Ascending aorta (tissue), 2 donors: ENCODE data around the gene NOTUM. TPM values are rescaled to one million over a fixed set of nuclear protein-coding genes. Genes with fewer than 3 reads are reported as not detected.

Experiments used
- DNase-seq, 2 donors: peaks; one replicate each; pipeline ENCODE4 v3.0.0-alpha.2; 2019; ENCODE audit warnings: low spot score in 2 of 2
- H3K27ac ChIP-seq, 2 donors: fragments of 200-600 bp; sonication (generic); one replicate each; pipeline ENCODE4 v1.5.1; 2016 to 2017; ENCODE audit warnings: mild to moderate bottlenecking in 1 of 2
- H3K27me3 ChIP-seq: fragments of 200-600 bp; sonication (generic); one replicate; pipeline ENCODE4 v1.5.1; 2017
- H3K36me3 ChIP-seq, 2 donors: fragments of 200-600 bp; sonication (generic); one replicate each; pipeline ENCODE4 v1.5.1; 2016
- H3K4me1 ChIP-seq, 2 donors: fragments of 200-600 bp; sonication (generic); one replicate each; pipeline ENCODE4 v1.5.1; 2016 to 2017; ENCODE audit warnings: mild to moderate bottlenecking in 1 of 2
- H3K4me3 ChIP-seq, 2 donors: fragments of 200-600 bp; sonication (generic); one replicate each; pipeline ENCODE4 v1.5.1; 2016 to 2017; ENCODE audit warnings: mild to moderate bottlenecking in 1 of 2
- H3K9me3 ChIP-seq, 2 donors: fragments of 200-600 bp; sonication (generic); one replicate each; pipeline ENCODE4 v1.5.1; 2016
- intact Hi-C: fragments of 100-400 bp; cut with DNase I; formaldehyde crosslinking; loops from one replicate; pipeline ENCODE4 v1.15.1; 2023
- total RNA-seq: library from RNA; depleted of rRNA; stranded (reverse); fragments of >200 nt; gene quantifications from one replicate; pipeline ENCODE4 v1.1.0, GENCODE V29; 2016
- TF ChIP-seq, protein P1 (sequence below), 3 experiments: fragments of 200-600 bp in 2 of 3; fragments of 450-650 bp in 1 of 3; sonication (generic) in 2 of 3; IDR thresholded peaks; one replicate each; pipeline ENCODE4 v1.5.1; 2016 to 2019; ENCODE audit warnings: antibody characterized with exemption in 3 of 3, mild to moderate bottlenecking in 1 of 3, moderate library complexity in 1 of 3

The NOTUM gene
- total RNA-seq, 1 donor from 2014 or later, result not detected

DNA sequence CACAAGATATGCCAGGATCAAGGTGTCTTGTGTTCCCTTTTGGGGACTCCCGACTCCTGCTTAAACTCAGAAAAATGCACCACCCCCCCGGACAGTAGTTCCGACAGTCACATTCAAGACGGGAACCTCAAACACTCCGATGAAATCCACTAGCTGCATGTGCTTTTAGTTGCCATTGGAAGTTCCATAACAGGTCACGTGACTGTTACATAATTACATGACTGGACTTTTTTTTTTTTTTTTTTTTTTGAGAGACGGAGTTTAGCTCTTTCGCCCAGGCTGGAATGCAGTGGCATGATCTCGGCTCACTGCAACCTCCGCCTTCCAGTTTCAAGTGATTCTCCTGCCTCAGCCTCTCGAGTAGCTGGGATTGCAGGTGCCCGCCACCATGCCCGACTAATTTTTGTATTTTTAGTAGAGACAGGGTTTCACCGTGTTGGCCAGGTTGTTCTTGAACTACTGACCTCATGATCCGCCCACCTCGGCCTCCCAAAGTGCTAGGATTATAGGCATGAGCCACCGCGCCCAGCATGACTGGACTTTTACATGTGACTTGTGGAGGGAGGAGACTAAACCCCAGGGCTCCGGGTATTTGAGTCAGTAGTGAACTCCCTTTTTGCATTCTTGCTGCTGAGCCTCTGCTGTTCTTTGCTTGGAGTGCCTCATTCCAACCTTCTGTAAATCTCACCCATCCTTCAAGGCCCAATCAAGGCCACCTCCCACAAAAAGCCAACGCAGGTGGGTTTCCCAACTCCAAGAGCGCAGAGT lies 44.6 kb downstream of the NOTUM start:
- peaks cover 11 to 18% of the 10 kb centered on the region in 2 donors for H3K4me1 ChIP-seq

DNA sequence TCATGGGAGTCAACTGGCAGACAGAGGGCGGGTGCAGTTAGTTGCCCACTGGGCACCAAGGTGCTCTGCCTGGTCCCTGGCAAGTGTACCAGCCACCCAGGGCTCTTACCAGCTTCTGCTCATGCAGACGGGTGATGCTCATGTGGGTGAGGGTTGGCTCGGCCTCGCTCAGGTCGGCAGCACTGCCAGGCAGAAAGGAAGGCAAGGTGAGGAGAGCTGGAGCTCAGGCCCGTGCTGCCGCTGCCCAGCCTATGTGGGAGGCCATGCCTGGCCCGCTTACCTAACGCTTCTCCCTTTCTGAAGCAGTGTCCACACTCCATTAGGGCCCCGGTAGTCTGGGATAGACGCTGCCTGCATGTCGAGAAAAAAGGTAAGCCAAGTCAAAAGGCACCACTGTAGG lies 45.7 kb downstream of the NOTUM start:
- TF ChIP-seq, protein P1, sequence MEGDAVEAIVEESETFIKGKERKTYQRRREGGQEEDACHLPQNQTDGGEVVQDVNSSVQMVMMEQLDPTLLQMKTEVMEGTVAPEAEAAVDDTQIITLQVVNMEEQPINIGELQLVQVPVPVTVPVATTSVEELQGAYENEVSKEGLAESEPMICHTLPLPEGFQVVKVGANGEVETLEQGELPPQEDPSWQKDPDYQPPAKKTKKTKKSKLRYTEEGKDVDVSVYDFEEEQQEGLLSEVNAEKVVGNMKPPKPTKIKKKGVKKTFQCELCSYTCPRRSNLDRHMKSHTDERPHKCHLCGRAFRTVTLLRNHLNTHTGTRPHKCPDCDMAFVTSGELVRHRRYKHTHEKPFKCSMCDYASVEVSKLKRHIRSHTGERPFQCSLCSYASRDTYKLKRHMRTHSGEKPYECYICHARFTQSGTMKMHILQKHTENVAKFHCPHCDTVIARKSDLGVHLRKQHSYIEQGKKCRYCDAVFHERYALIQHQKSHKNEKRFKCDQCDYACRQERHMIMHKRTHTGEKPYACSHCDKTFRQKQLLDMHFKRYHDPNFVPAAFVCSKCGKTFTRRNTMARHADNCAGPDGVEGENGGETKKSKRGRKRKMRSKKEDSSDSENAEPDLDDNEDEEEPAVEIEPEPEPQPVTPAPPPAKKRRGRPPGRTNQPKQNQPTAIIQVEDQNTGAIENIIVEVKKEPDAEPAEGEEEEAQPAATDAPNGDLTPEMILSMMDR (IDR thresholded peaks at IDR 0.05), result no peak
- intact Hi-C loops, result no loop called here
- H3K27me3 ChIP-seq, result no peaks in the 10 kb centered on the region
- no peak overlapping the region for H3K27ac ChIP-seq
- H3K36me3 ChIP-seq, result peaks cover 27 to 40% of the 10 kb centered on the region in 2 donors
- no peak overlapping the region for H3K4me3 ChIP-seq
- H3K9me3 ChIP-seq, result no peaks in the 10 kb centered on the region
- DNase-seq, result no peak
- H3K4me1 ChIP-seq, result peaks cover 11 to 16% of the 10 kb centered on the region in 2 donors

More for the DNA sequence above, 44.6 kb downstream of the NOTUM start:
- Histone ChIP-seq H3K9me3 (no peaks in the 10 kb centered on the region), H3K36me3 (peaks cover 31 to 50% of the 10 kb centered on the region in 2 donors), H3K27ac (no peak overlapping the region), H3K27me3 (no peaks in the 10 kb centered on the region), H3K4me3 (peak overlapping the region in 1 of 2 donors; percentile 100)
- intact Hi-C loops, result no loop called here
- TF ChIP-seq, protein P1 (IDR thresholded peaks at IDR 0.05), result no peak
- no peak for DNase-seq

DNA sequence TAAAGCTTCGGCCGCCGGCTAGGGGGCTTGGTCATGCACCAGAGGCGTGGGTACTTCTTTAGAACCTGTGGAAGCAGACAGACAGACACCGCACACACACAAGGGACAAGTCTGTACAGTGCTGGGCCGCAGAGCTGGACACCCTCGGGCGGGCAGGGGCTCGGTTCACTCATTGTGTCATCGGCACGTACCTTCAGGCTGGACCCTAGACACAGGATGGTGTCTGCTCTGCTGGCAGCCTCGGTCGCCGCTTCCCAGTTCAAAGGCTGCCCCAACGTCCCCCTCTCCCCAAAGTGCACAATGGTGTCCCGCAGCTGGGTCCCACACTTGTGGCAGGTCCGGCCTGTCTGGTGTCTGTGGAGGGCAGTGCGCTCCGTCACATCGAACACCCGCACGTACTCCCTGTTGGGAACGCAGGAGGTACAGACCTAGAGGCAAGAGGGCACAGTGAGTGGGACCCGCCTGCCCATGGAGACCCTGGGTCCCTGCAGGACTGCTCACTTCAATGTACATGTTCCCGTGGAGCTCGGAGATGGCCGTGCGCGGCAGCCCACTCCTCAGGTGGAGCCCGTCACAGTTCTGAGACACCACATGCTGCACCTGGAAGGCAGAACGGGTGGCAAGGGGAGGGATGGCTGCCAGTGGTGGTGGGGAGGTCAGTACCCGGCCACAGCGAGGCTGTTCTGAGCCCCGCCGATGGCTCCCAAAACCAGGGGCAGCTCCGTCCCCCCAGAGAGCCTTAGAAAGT lies 46.7 kb downstream of the NOTUM start:
- no peaks in the 10 kb centered on the region for H3K9me3 ChIP-seq
- H3K36me3 ChIP-seq, result peaks cover 22 to 37% of the 10 kb centered on the region in 2 donors
- intact Hi-C loops, result loop anchor here (5.0 kb wide), 1 partner anchor 108 kb away; the partner anchor contains the start of genes CENPX and LRRC45
- no peak overlapping the region for H3K4me3 ChIP-seq
- TF ChIP-seq, protein P1 (IDR thresholded peaks at IDR 0.05), result no peak
- no peaks in the 10 kb centered on the region for H3K27me3 ChIP-seq
- H3K27ac ChIP-seq, result no peak overlapping the region
- DNase-seq, result no peak
- H3K4me1 ChIP-seq, result peaks cover 13 to 23% of the 10 kb centered on the region in 2 donors

DNA sequence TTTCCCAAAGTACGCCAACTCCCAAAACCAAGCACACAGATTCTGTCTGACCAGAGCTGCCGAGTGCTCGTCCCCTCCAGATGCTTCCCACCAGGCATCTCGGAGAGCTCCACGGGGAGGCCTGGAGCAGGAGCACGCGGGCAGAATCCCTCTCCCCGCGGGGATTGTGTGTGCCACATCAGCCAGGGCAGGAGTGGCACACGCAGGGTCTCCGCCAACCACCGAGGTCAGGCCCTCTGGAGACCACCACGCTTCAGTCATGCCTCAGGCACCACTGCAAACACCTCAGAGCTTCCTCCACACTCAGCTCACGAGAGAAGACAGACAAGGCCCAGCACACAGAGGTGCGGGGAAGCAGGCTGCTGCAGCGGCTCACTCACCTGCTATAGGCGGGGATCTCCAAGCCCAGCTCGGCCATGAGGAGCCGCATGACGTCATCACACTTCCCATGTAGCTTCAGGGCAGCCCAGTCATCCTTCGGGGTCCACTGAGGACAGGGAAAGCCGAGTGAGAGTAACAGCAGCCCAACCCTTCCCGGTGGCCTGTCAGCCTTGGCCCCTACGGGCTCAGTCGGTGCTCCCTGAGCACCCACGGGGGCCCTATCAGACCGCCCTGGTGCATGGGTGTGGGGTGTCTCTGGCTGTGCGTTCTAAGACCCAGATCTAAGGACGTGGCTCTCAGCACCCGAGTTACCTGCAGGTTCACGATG lies 47.4 kb downstream of the NOTUM start:
- no peak for DNase-seq
- TF ChIP-seq, protein P1 (IDR thresholded peaks at IDR 0.05), result no peak
- intact Hi-C loops, result loop anchor here (5.0 kb wide), 1 partner anchor 109 kb away; the partner anchor contains the start of genes CENPX and LRRC45
- Histone ChIP-seq H3K36me3 (peaks cover 22 to 44% of the 10 kb centered on the region in 2 donors), H3K4me1 (peaks cover 13 to 22% of the 10 kb centered on the region in 2 donors), H3K27ac (no peak overlapping the region), H3K4me3 (no peak overlapping the region), H3K27me3 (no peaks in the 10 kb centered on the region), H3K9me3 (no peaks in the 10 kb centered on the region)
